Neuronal stem cell (in vitro differentiated cells): ENCODE measurements around the gene SGK1.
A peak's percentile ranks its signal among the peaks of the same experiment; 100 is the strongest.
"Not testable (repeated sequence)": the region's sequence is repeated elsewhere in the genome, so short reads cannot be mapped to it uniquely, and the experiment has no call there.

Experiments used
- DNase-seq: peaks from one replicate; pipeline ENCODE4 v3.0.0-alpha.2; 2013; ENCODE audit warnings: low spot score
- H2AFZ ChIP-seq: one replicate; pipeline ENCODE4 v1.6.1; 2013; ENCODE audit warnings: mild to moderate bottlenecking, low read length, inconsistent platforms
- H2AK5ac ChIP-seq: 2 replicates; pipeline ENCODE4 v1.6.1; 2013; ENCODE audit warnings: low read depth, mild to moderate bottlenecking, inconsistent platforms, low read length, moderate library complexity, mixed read lengths
- H2BK120ac ChIP-seq: 2 replicates; pipeline ENCODE4 v1.6.1; 2013; ENCODE audit warnings: low read depth, mild to moderate bottlenecking, inconsistent platforms, low read length, moderate library complexity, mixed read lengths
- H2BK12ac ChIP-seq: one replicate; pipeline ENCODE4 v1.6.1; 2013; ENCODE audit warnings: low read length, inconsistent platforms
- H2BK15ac ChIP-seq: 2 replicates; pipeline ENCODE4 v1.6.1; 2013; ENCODE audit warnings: mild to moderate bottlenecking, low read length, inconsistent platforms, mixed read lengths
- H2BK5ac ChIP-seq: one replicate; pipeline ENCODE4 v1.6.1; 2013; ENCODE audit warnings: inconsistent platforms, mild to moderate bottlenecking, low read length, moderate library complexity
- H3K14ac ChIP-seq: one replicate; pipeline ENCODE4 v1.6.1; 2013; ENCODE audit warnings: low read length, inconsistent platforms
- H3K18ac ChIP-seq: 2 replicates; pipeline ENCODE4 v1.6.1; 2013; ENCODE audit warnings: low read length, inconsistent platforms
- H3K23ac ChIP-seq: 2 replicates; pipeline ENCODE4 v1.6.1; 2013; ENCODE audit warnings: low read depth, mild to moderate bottlenecking, mixed read lengths, low read length, inconsistent platforms; ENCODE audit not compliant: poor library complexity
- H3K27ac ChIP-seq: replicated peaks from 3 replicates; pipeline ENCODE4 v1.5.1; 2013; ENCODE audit warnings: low read length, inconsistent platforms
- H3K27me3 ChIP-seq, 3 experiments: 2 replicates each; pipeline ENCODE4 v1.6.1; 2013; ENCODE audit warnings: low read length in 3 of 3, mild to moderate bottlenecking in 2 of 3, inconsistent platforms in 1 of 3, low read depth in 1 of 3, mixed read lengths in 1 of 3, moderate library complexity in 1 of 3; ENCODE audit not compliant: control insufficient read depth in 3 of 3, insufficient read depth in 3 of 3
- H3K36me3 ChIP-seq, 2 donors: replicated peaks in 1 of 2; 2 replicates each; pipeline ENCODE4 v1.6.1; 2013; ENCODE audit warnings: low read length in 2 of 2; ENCODE audit not compliant: control insufficient read depth in 2 of 2, insufficient read depth in 2 of 2
- H3K4ac ChIP-seq: 2 replicates; pipeline ENCODE4 v1.6.1; 2013; ENCODE audit warnings: inconsistent platforms, mild to moderate bottlenecking, low read length, moderate library complexity
- H3K4me1 ChIP-seq, 2 donors: 1 replicate in 1 of 2; 2 replicates in 1 of 2; pipeline ENCODE4 v1.6.1; 2013; ENCODE audit warnings: low read length in 2 of 2, low read depth in 1 of 2; ENCODE audit not compliant: control insufficient read depth in 2 of 2, insufficient read depth in 1 of 2
- H3K4me2 ChIP-seq: one replicate; pipeline ENCODE4 v1.6.1; 2013; ENCODE audit warnings: mild to moderate bottlenecking, low read length, inconsistent platforms; ENCODE audit not compliant: insufficient read depth, poor library complexity, severe bottlenecking
- H3K4me3 ChIP-seq, 2 donors: 2 replicates each; pipeline ENCODE4 v1.5.1; 2013; ENCODE audit warnings: low read length in 2 of 2, mild to moderate bottlenecking in 2 of 2, inconsistent platforms in 1 of 2, moderate library complexity in 1 of 2
- H3K79me1 ChIP-seq: one replicate; pipeline ENCODE4 v1.6.1; 2013; ENCODE audit warnings: low read depth, mild to moderate bottlenecking, inconsistent platforms, low read length, moderate library complexity
- H3K9ac ChIP-seq: one replicate; pipeline ENCODE4 v1.6.1; 2013; ENCODE audit warnings: mild to moderate bottlenecking, low read depth, low read length, inconsistent platforms; ENCODE audit not compliant: poor library complexity
- H3K9me3 ChIP-seq, 2 donors: replicated peaks in 1 of 2; 2 replicates each; pipeline versions ENCODE3 to v1.6.1; 2013; ENCODE audit warnings: low read length in 2 of 2, mild to moderate bottlenecking in 2 of 2, inconsistent platforms in 1 of 2, low read depth in 1 of 2, mixed read lengths in 1 of 2, moderate library complexity in 1 of 2; ENCODE audit not compliant: control insufficient read depth in 2 of 2, insufficient read depth in 1 of 2
- H4K8ac ChIP-seq: one replicate; pipeline ENCODE4 v1.6.1; 2013; ENCODE audit warnings: low read depth, mild to moderate bottlenecking, inconsistent platforms, low read length, moderate library complexity
- H4K91ac ChIP-seq: one replicate; pipeline ENCODE4 v1.6.1; 2013; ENCODE audit warnings: low read length, low read depth, mild to moderate bottlenecking, inconsistent platforms; ENCODE audit not compliant: poor library complexity
- WGBS, 2 donors: extraction: QIAGEN DNeasy Blood & Tissue Kit; methylation state at CpG; one replicate each; pipeline ENCODE4 v1.1.7; 2013; ENCODE audit warnings: missing lambda C conversion rate in 2 of 2, mixed read lengths in 1 of 2; ENCODE audit not compliant: insufficient read length in 2 of 2, insufficient replicate concordance in 1 of 2; ENCODE audit errors: extremely low coverage in 2 of 2; 5-methylcytosine and 5-hydroxymethylcytosine counted together

SGK1 gene

GRCh38 chr6:134183844-134184243, 134.1 kb downstream of the SGK1 start:
- Histone ChIP-seq H3K18ac (peak overlapping the region; percentile 60), H3K36me3 (no peaks in the 10 kb centered on the region), H2BK15ac (peak overlapping the region; percentile 9), H3K27ac (no peak overlapping the region), H3K4me2 (no peak overlapping the region), H3K4ac (no peak overlapping the region), H2BK12ac (no peak overlapping the region), H2BK5ac (no peak overlapping the region), H3K4me3 (no peak overlapping the region), H2BK120ac (no peak overlapping the region), H4K8ac (no peak overlapping the region), H3K23ac (no peak overlapping the region), H3K79me1 (no peaks in the 10 kb centered on the region), H2AK5ac (no peak overlapping the region), H3K9me3 (no peaks in the 10 kb centered on the region), H3K9ac (no peak overlapping the region), H2AFZ (no peak overlapping the region), H3K14ac (no peak overlapping the region), H3K4me1 (peaks cover 0 to 5% of the 10 kb centered on the region in 2 donors), H4K91ac (no peak overlapping the region), H3K27me3 (no peaks in the 10 kb centered on the region)
- DNase-seq, result no peak
- WGBS, 2 donors, result no CpG with 5 or more reads among the region's 7 CpGs

- DNase-seq, result no peak
- Histone ChIP-seq H2BK15ac (no peak overlapping the region), H2BK12ac (no peak overlapping the region), H3K9ac (no peak overlapping the region), H3K4ac (no peak overlapping the region), H3K4me2 (no peak overlapping the region), H4K91ac (no peak overlapping the region), H3K36me3 (no peaks in the 10 kb centered on the region), H3K9me3 (no peaks in the 10 kb centered on the region), H3K4me1 (peaks cover 0 to 7% of the 10 kb centered on the region in 2 donors), H3K27me3 (peaks cover 0 to 8% (median 0%) of the 10 kb centered on the region in 3 experiments), H2AK5ac (no peak overlapping the region), H3K23ac (no peak overlapping the region), H3K4me3 (no peak overlapping the region), H2BK5ac (no peak overlapping the region), H2BK120ac (no peak overlapping the region), H4K8ac (no peak overlapping the region), H2AFZ (no peak overlapping the region), H3K79me1 (no peaks in the 10 kb centered on the region), H3K18ac (no peak overlapping the region), H3K14ac (no peak overlapping the region), H3K27ac (no peak overlapping the region)
- WGBS, 2 donors, result no CpG with 5 or more reads among the region's 6 CpGs
Observed at GRCh38 chr6:134182528-134182927, 135.4 kb downstream of the SGK1 start.

GRCh38 chr6:134181726-134182125, 136.2 kb downstream of the SGK1 start:
- H2BK15ac ChIP-seq, H4K91ac ChIP-seq, H2BK5ac ChIP-seq, H2BK12ac ChIP-seq, H3K9ac ChIP-seq, DNase-seq, H3K4ac ChIP-seq, H3K9me3 ChIP-seq, H2AK5ac ChIP-seq, H3K79me1 ChIP-seq, H3K27ac ChIP-seq, H3K4me3 ChIP-seq, H3K4me2 ChIP-seq, H3K23ac ChIP-seq, H4K8ac ChIP-seq, H2AFZ ChIP-seq, H2BK120ac ChIP-seq, H3K14ac ChIP-seq, H3K18ac ChIP-seq, H3K4me1 ChIP-seq, H3K36me3 ChIP-seq: not testable (repeated sequence)
- no CpG with 5 or more reads among the region's 5 CpGs for WGBS, 2 donors
- peaks cover 0 to 14% (median 0%) of the 10 kb centered on the region in 3 experiments for H3K27me3 ChIP-seq

GRCh38 chr6:134181251-134181650, 136.7 kb downstream of the SGK1 start:
- H3K18ac ChIP-seq, DNase-seq, H3K4ac ChIP-seq, H3K4me1 ChIP-seq, H3K4me2 ChIP-seq, H3K9ac ChIP-seq, H2BK15ac ChIP-seq, H4K8ac ChIP-seq, H3K23ac ChIP-seq, H3K79me1 ChIP-seq, H2AFZ ChIP-seq, H3K14ac ChIP-seq, H4K91ac ChIP-seq, H3K36me3 ChIP-seq, H2BK5ac ChIP-seq, H2BK12ac ChIP-seq, H3K9me3 ChIP-seq, H2BK120ac ChIP-seq, H3K27ac ChIP-seq, H3K4me3 ChIP-seq, H2AK5ac ChIP-seq: not testable (repeated sequence)
- no CpG with 5 or more reads among the region's 8 CpGs for WGBS, 2 donors
- H3K27me3 ChIP-seq, result peaks cover 0 to 19% (median 0%) of the 10 kb centered on the region in 3 experiments
